H9 (cell line): ENCODE data around the gene VEGFB. TPM values are rescaled to one million over a fixed set of nuclear protein-coding genes. Genes with fewer than 3 reads are reported as not detected.
"Not testable (repeated sequence)": the region's sequence is repeated elsewhere in the genome, so short reads cannot be mapped to it uniquely, and the experiment has no call there.

Experiments
- DNase-seq: peaks from one replicate; pipeline ENCODE4 v3.0.0-alpha.2; 2017
- H2AFZ ChIP-seq: one replicate; pipeline ENCODE4 v1.6.1; 2013; ENCODE audit warnings: mild to moderate bottlenecking, low read length, control low read depth, moderate library complexity
- H2AK5ac ChIP-seq: 2 replicates; pipeline ENCODE4 v1.6.1; 2013; ENCODE audit warnings: low read length, control low read depth, mixed read lengths; ENCODE audit not compliant: insufficient read length
- H2BK120ac ChIP-seq: one replicate; pipeline ENCODE4 v1.6.1; 2013; ENCODE audit warnings: low read depth, mild to moderate bottlenecking, low read length, control low read depth, inconsistent platforms; ENCODE audit not compliant: poor library complexity, severe bottlenecking
- H2BK12ac ChIP-seq: 2 replicates; pipeline ENCODE4 v1.6.1; 2013; ENCODE audit warnings: low read length, control low read depth, mixed read lengths, low read depth; ENCODE audit not compliant: insufficient read length
- H2BK15ac ChIP-seq: 2 replicates; pipeline ENCODE4 v1.6.1; 2013; ENCODE audit warnings: low read depth, low read length, control low read depth
- H2BK20ac ChIP-seq: one replicate; pipeline ENCODE4 v1.6.1; 2013; ENCODE audit warnings: low read depth, mild to moderate bottlenecking, low read length, control low read depth, inconsistent platforms; ENCODE audit not compliant: poor library complexity, severe bottlenecking
- H2BK5ac ChIP-seq: 2 replicates; pipeline ENCODE4 v1.6.1; 2013; ENCODE audit warnings: low read length, control low read depth, mixed read lengths; ENCODE audit not compliant: insufficient read length
- H3K14ac ChIP-seq: 2 replicates; pipeline ENCODE4 v1.6.1; 2013; ENCODE audit warnings: low read length, control low read depth; ENCODE audit not compliant: insufficient read depth
- H3K18ac ChIP-seq: 2 replicates; pipeline ENCODE4 v1.6.1; 2013; ENCODE audit warnings: low read depth, mild to moderate bottlenecking, mixed read lengths, low read length, control low read depth; ENCODE audit not compliant: insufficient read length
- H3K23ac ChIP-seq: 2 replicates; pipeline ENCODE4 v1.6.1; 2013; ENCODE audit warnings: low read length, control low read depth, mixed read lengths, low read depth; ENCODE audit not compliant: insufficient read length
- H3K23me2 ChIP-seq: 2 replicates; pipeline ENCODE4 v1.6.1; 2013; ENCODE audit warnings: low read depth, mild to moderate bottlenecking, mixed read lengths, low read length, control low read depth; ENCODE audit not compliant: insufficient read length, poor library complexity, severe bottlenecking
- H3K27ac ChIP-seq: 2 replicates; pipeline ENCODE4 v1.5.1; 2013; ENCODE audit warnings: low read length, control low read depth, mixed read lengths, low read depth; ENCODE audit not compliant: insufficient read length
- H3K27me3 ChIP-seq: 2 replicates; pipeline ENCODE4 v1.6.1; 2013; ENCODE audit warnings: low read length, control low read depth, inconsistent platforms; ENCODE audit not compliant: insufficient read depth
- H3K4ac ChIP-seq: 2 replicates; pipeline ENCODE4 v1.6.1; 2013; ENCODE audit warnings: low read depth, mild to moderate bottlenecking, control low read depth, inconsistent platforms, low read length, moderate library complexity
- H3K4me1 ChIP-seq: 2 replicates; pipeline ENCODE4 v1.6.1; 2013; ENCODE audit warnings: low read length, control low read depth, inconsistent platforms; ENCODE audit not compliant: insufficient read depth
- H3K4me2 ChIP-seq: 2 replicates; pipeline ENCODE4 v1.6.1; 2013; ENCODE audit warnings: low read length, control low read depth, mixed read lengths; ENCODE audit not compliant: insufficient read length, insufficient read depth
- H3K56ac ChIP-seq: 2 replicates; pipeline ENCODE4 v1.6.1; 2013; ENCODE audit warnings: low read depth, mild to moderate bottlenecking, mixed read lengths, low read length, control low read depth; ENCODE audit not compliant: insufficient read length
- H3K79me1 ChIP-seq: 2 replicates; pipeline ENCODE4 v1.6.1; 2013; ENCODE audit warnings: low read depth, mild to moderate bottlenecking, moderate library complexity, low read length, control low read depth, inconsistent platforms; ENCODE audit not compliant: insufficient read depth, poor library complexity, severe bottlenecking
- H3K79me2 ChIP-seq: 2 replicates; pipeline ENCODE4 v1.6.1; 2013; ENCODE audit warnings: low read length, control low read depth, inconsistent platforms; ENCODE audit not compliant: insufficient read depth
- H3K9ac ChIP-seq: 2 replicates; pipeline ENCODE4 v1.6.1; 2013; ENCODE audit warnings: low read length, control low read depth, mixed read lengths; ENCODE audit not compliant: insufficient read length; ENCODE audit errors: extremely low read depth
- H3K9me3 ChIP-seq: one replicate; pipeline ENCODE4 v1.6.1; 2013; ENCODE audit warnings: low read depth, low read length, inconsistent platforms; ENCODE audit not compliant: control insufficient read depth
- H3T11ph ChIP-seq: one replicate; pipeline ENCODE4 v1.6.1; 2013; ENCODE audit warnings: mild to moderate bottlenecking, low read length, control low read depth, inconsistent platforms
- H4K20me1 ChIP-seq: one replicate; pipeline ENCODE4 v1.6.1; 2013; ENCODE audit not compliant: control insufficient read depth, insufficient read length, insufficient read depth
- H4K5ac ChIP-seq: 2 replicates; pipeline ENCODE4 v1.6.1; 2013; ENCODE audit warnings: low read depth, mild to moderate bottlenecking, mixed read lengths, low read length, control low read depth; ENCODE audit not compliant: insufficient read length
- H4K8ac ChIP-seq: replicated peaks from 2 replicates; pipeline ENCODE4 v1.6.1; 2013; ENCODE audit warnings: low read length, control low read depth, mixed read lengths, low read depth; ENCODE audit not compliant: insufficient read length
- H4K91ac ChIP-seq: 2 replicates; pipeline ENCODE4 v1.6.1; 2013; ENCODE audit warnings: low read depth, mild to moderate bottlenecking, moderate library complexity, mixed read lengths, low read length, control low read depth; ENCODE audit not compliant: insufficient read length
- H3K27ac Mint-ChIP-seq, 3 experiments: 2 replicates in 2 of 3; 3 replicates in 1 of 3; pipeline ENCODE4 v1.8.0; 2020 to 2021; ENCODE audit warnings: mixed read lengths in 3 of 3, mild to moderate bottlenecking in 1 of 3, moderate library complexity in 1 of 3
- H3K27me3 Mint-ChIP-seq: 2 replicates; pipeline ENCODE4 v1.8.0; 2021; ENCODE audit warnings: low read depth, mild to moderate bottlenecking, moderate library complexity, mixed read lengths
- H3K36me3 Mint-ChIP-seq, 3 experiments: 2 replicates in 2 of 3; 3 replicates in 1 of 3; pipeline ENCODE4 v1.8.0; 2020 to 2021; ENCODE audit warnings: low read depth in 3 of 3, mixed read lengths in 3 of 3; ENCODE audit not compliant: insufficient read depth in 1 of 3
- H3K4me1 Mint-ChIP-seq, 2 experiments: 2 replicates each; pipeline ENCODE4 v1.8.0; 2020; ENCODE audit warnings: mixed read lengths in 2 of 2
- H3K4me3 Mint-ChIP-seq, 2 experiments: 2 replicates in 1 of 2; 3 replicates in 1 of 2; pipeline ENCODE4 v1.8.0; 2020 to 2021; ENCODE audit warnings: mild to moderate bottlenecking in 2 of 2, mixed read lengths in 2 of 2, moderate library complexity in 1 of 2
- H3K9me3 Mint-ChIP-seq, 2 experiments: 2 replicates in 1 of 2; 3 replicates in 1 of 2; pipeline ENCODE4 v1.8.0; 2020; ENCODE audit warnings: mild to moderate bottlenecking in 2 of 2, mixed read lengths in 2 of 2, moderate library complexity in 1 of 2
- WGBS: extraction: QIAGEN DNeasy Blood & Tissue Kit; methylation state at CpG from one replicate; pipeline ENCODE4 v1.1.7; 2013; ENCODE audit warnings: missing lambda C conversion rate, low lambda C conversion rate, mixed read lengths; ENCODE audit not compliant: insufficient read length; ENCODE audit errors: extremely low coverage; 5-methylcytosine and 5-hydroxymethylcytosine counted together
- total RNA-seq: library from RNA; stranded (reverse); gene quantifications from 2 replicates; pipeline ENCODE4 v1.2.1, GENCODE V29; 2021
- TF ChIP-seq, protein P1 (sequence below): fragments of 200-600 bp; sonication (generic); conservative IDR thresholded peaks from 3 replicates; pipeline ENCODE4 v1.8.0; 2021; ENCODE audit warnings: antibody characterized with exemption, mild to moderate bottlenecking

Gene VEGFB
- total RNA-seq, 1 experiment from 2014 or later = 57.7 TPM

DNA sequence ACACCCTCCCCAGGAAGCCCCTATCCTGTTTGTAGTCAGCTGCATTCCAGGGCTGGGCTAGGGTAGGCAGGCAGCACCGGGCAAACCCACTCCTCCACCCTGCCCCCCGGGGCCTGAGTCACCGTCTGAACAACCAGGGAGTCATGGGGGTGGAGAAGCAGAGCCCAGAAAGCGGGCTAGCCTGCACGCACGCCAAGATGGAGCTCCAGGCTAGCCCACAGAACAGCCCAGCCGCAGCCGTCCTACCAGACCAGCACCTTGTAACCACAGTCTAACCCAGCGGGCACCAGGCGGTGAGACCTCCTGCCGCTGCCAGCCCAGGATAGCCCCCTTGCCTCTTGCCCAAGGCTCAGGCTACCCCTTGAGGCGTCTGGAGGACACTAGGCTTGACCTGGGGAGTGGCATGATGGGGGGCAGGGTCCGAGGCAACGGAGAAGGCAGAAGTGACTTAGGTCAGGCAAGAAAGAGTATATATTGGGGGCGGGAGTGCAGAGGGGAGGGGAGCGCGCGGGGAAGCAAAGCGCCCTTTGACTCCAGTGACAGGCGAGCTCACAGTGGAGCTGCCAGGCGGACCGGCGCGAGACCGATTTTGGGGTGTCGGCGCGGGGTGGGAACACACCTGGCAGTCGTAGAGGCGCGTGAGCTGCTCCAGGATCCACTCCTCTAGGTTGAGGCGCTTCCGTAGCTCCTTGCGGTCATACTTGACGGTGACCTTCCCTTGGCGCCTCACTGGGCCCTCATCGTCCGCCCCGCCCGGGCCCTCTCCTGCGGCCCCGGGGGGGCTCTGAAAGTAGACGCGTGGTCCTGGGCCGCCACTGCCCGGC lies 11.6 kb downstream of the VEGFB start:
- no peaks in the 10 kb centered on the region; a peak in 1 of 5 replicates for H3K9me3 Mint-ChIP-seq

DNA sequence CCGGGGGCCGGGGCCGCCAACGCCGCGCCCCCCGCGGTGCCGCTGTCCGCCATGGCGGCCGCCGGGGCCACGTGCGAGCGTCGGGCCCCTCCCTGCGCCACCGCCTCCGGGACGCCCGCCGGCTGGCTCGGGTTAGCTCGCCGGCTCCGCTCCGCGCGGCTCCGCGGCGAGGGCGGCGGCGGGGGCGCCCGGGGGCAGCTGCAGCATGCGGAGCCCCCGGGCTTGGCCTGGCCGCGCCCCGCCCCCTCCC lies 12.2 kb downstream of the VEGFB start:
- not testable (repeated sequence) for H4K5ac ChIP-seq, H3K56ac ChIP-seq, DNase-seq, H3K9me3 Mint-ChIP-seq, H2BK120ac ChIP-seq, H3K23ac ChIP-seq, H3K79me1 ChIP-seq, H2BK5ac ChIP-seq, H3K79me2 ChIP-seq, H3K4ac ChIP-seq, H4K20me1 ChIP-seq, H2BK15ac ChIP-seq, H3K27ac Mint-ChIP-seq, H4K91ac ChIP-seq, H3T11ph ChIP-seq, H3K4me1 ChIP-seq, H4K8ac ChIP-seq, H2BK20ac ChIP-seq, H2AK5ac ChIP-seq, H3K18ac ChIP-seq, H3K4me2 ChIP-seq, H3K14ac ChIP-seq, H3K27me3 ChIP-seq, H2BK12ac ChIP-seq, H2AFZ ChIP-seq, H3K27ac ChIP-seq, H3K9me3 ChIP-seq, H3K9ac ChIP-seq, H3K27me3 Mint-ChIP-seq
- no CpG with 5 or more reads among the region's 43 CpGs for WGBS
- peaks cover 25% of the 10 kb centered on the region for H3K23me2 ChIP-seq
- Mint-ChIP-seq H3K4me3 (peak overlapping the region; percentile 79 to 93), H3K36me3 (peaks cover 12 to 22% (median 13%) of the 10 kb centered on the region in 3 experiments; a peak in 6 of 7 replicates), H3K4me1 (peaks cover 40 to 49% of the 10 kb centered on the region in 2 experiments)

More for the DNA sequence above, 11.6 kb downstream of the VEGFB start:
- Histone ChIP-seq H2BK5ac (no peak overlapping the region), H3K18ac (no peak overlapping the region), H3K79me1 (no peaks in the 10 kb centered on the region), H3K4me1 (peaks cover 9% of the 10 kb centered on the region; the same call in 1 of the 2 replicates), H3K56ac (no peak overlapping the region), H2BK15ac (no peak overlapping the region), H4K91ac (no peak overlapping the region), H4K5ac (no peak overlapping the region), H3K4me2 (peak overlapping the region; percentile 39), H3K27me3 (no peaks in the 10 kb centered on the region), H3T11ph (no peak overlapping the region), H4K8ac (no peak overlapping the region), H3K9me3 (no peaks in the 10 kb centered on the region), H3K27ac (no peak overlapping the region), H2BK12ac (no peak overlapping the region), H2AFZ (no peak overlapping the region), H3K14ac (peak overlapping the region; percentile 37), H3K79me2 (peaks cover 9% of the 10 kb centered on the region; the same call in 1 of the 2 replicates), H3K23me2 (peaks cover 23% of the 10 kb centered on the region), H4K20me1 (no peaks in the 10 kb centered on the region), H2BK120ac (no peak overlapping the region), H3K9ac (peak overlapping the region; percentile 50), H3K4ac (no peak overlapping the region), H2BK20ac (no peak overlapping the region), H2AK5ac (no peak overlapping the region), H3K23ac (no peak overlapping the region)
- DNase-seq = no peak
- Mint-ChIP-seq H3K36me3 (peaks cover 12 to 22% (median 13%) of the 10 kb centered on the region in 3 experiments; a peak in 6 of 7 replicates), H3K4me1 (peaks cover 40 to 49% of the 10 kb centered on the region in 2 experiments), H3K27me3 (no peaks in the 10 kb centered on the region), H3K4me3 (peak overlapping the region; percentile 88 to 94), H3K27ac (peak overlapping the region in 2 of 3 experiments; percentile 67 to 87; a peak in 6 of 7 replicates)
- TF ChIP-seq, protein P1, sequence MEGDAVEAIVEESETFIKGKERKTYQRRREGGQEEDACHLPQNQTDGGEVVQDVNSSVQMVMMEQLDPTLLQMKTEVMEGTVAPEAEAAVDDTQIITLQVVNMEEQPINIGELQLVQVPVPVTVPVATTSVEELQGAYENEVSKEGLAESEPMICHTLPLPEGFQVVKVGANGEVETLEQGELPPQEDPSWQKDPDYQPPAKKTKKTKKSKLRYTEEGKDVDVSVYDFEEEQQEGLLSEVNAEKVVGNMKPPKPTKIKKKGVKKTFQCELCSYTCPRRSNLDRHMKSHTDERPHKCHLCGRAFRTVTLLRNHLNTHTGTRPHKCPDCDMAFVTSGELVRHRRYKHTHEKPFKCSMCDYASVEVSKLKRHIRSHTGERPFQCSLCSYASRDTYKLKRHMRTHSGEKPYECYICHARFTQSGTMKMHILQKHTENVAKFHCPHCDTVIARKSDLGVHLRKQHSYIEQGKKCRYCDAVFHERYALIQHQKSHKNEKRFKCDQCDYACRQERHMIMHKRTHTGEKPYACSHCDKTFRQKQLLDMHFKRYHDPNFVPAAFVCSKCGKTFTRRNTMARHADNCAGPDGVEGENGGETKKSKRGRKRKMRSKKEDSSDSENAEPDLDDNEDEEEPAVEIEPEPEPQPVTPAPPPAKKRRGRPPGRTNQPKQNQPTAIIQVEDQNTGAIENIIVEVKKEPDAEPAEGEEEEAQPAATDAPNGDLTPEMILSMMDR = no peak
- no CpG with 5 or more reads among the region's 46 CpGs for WGBS
